GM23338 (cell line): Measurements from ENCODE around the gene FANK1.

Experiments used
- CREB1 ChIP-seq: fragments of 250-450 bp; sonication (Bioruptor Pico); IDR thresholded peaks from 2 replicates; pipeline ENCODE4 v1.5.0; 2020; ENCODE audit warnings: low read depth, mild to moderate bottlenecking, moderate library complexity
- CTCF ChIP-seq, 2 experiments: fragments of 200-600 bp in 1 of 2; sonication (generic) in 1 of 2; conservative IDR thresholded peaks; 2 replicates each; pipeline versions ENCODE4 v1.5.1 to v1.6.1; 2016 to 2017; ENCODE audit warnings: antibody characterized with exemption in 2 of 2, low read depth in 2 of 2, mild to moderate bottlenecking in 2 of 2, moderate library complexity in 1 of 2
- ETS1 ChIP-seq: IDR thresholded peaks from 2 replicates; pipeline ENCODE4 v1.6.1; 2016; ENCODE audit warnings: antibody characterized with exemption
- EZH2 ChIP-seq: fragments of 200-600 bp; sonication (generic); IDR thresholded peaks from one replicate; pipeline ENCODE4 v1.8.0; 2017; ENCODE audit warnings: antibody characterized with exemption, mild to moderate bottlenecking, low read depth; ENCODE audit not compliant: unreplicated experiment
- EZH2phosphoT487 ChIP-seq: fragments of 200-600 bp; sonication (generic); IDR thresholded peaks from one replicate; pipeline ENCODE4 v1.8.1; 2018; ENCODE audit warnings: antibody characterized with exemption; ENCODE audit not compliant: unreplicated experiment
- JUNB ChIP-seq: IDR thresholded peaks from one replicate; pipeline ENCODE4 v1.6.1; 2016; ENCODE audit warnings: antibody characterized with exemption; ENCODE audit not compliant: unreplicated experiment
- POLR2AphosphoS5 ChIP-seq: IDR thresholded peaks from 2 replicates; pipeline ENCODE4 v1.6.1; 2016; ENCODE audit warnings: antibody characterized with exemption, low read depth
- TF ChIP-seq, protein P1 (sequence below): IDR thresholded peaks from one replicate; pipeline ENCODE4 v1.6.1; 2018; ENCODE audit warnings: antibody characterized with exemption; ENCODE audit not compliant: unreplicated experiment

- TF ChIP-seq EZH2 (no peak), CTCF (conservative IDR thresholded peaks at IDR 0.05; ENCODE audit: low read depth in 2 of 2) (no peak), EZH2phosphoT487 (no peak), POLR2AphosphoS5 (no peak), JUNB (no peak), CREB1 (CRISPR knock-in tag) (no peak), ETS1 (no peak)
- TF ChIP-seq, protein P1, sequence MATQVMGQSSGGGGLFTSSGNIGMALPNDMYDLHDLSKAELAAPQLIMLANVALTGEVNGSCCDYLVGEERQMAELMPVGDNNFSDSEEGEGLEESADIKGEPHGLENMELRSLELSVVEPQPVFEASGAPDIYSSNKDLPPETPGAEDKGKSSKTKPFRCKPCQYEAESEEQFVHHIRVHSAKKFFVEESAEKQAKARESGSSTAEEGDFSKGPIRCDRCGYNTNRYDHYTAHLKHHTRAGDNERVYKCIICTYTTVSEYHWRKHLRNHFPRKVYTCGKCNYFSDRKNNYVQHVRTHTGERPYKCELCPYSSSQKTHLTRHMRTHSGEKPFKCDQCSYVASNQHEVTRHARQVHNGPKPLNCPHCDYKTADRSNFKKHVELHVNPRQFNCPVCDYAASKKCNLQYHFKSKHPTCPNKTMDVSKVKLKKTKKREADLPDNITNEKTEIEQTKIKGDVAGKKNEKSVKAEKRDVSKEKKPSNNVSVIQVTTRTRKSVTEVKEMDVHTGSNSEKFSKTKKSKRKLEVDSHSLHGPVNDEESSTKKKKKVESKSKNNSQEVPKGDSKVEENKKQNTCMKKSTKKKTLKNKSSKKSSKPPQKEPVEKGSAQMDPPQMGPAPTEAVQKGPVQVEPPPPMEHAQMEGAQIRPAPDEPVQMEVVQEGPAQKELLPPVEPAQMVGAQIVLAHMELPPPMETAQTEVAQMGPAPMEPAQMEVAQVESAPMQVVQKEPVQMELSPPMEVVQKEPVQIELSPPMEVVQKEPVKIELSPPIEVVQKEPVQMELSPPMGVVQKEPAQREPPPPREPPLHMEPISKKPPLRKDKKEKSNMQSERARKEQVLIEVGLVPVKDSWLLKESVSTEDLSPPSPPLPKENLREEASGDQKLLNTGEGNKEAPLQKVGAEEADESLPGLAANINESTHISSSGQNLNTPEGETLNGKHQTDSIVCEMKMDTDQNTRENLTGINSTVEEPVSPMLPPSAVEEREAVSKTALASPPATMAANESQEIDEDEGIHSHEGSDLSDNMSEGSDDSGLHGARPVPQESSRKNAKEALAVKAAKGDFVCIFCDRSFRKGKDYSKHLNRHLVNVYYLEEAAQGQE: no peak
Observed at GRCh38 chr10:125911990-125912389, 15.6 kb downstream of the FANK1 start.
